GM13976 (cell line): Measurements from ENCODE around the gene GPR153.
"Not testable (repeated sequence)": the region's sequence is repeated elsewhere in the genome, so short reads cannot be mapped to it uniquely, and the experiment has no call there.

Source experiments
- DNase-seq: peaks from one replicate; pipeline ENCODE4 v3.0.0; 2012; ENCODE audit warnings: low spot score
- CTCF ChIP-seq: IDR thresholded peaks from 2 replicates; pipeline ENCODE4 v1.5.1; 2012; ENCODE audit warnings: borderline replicate concordance, mild to moderate bottlenecking; ENCODE audit not compliant: insufficient read depth; ENCODE audit errors: extremely low read depth, missing control alignments, control extremely low read depth
- in situ Hi-C: fragments of 300-500 bp; cut with MboI; formaldehyde crosslinking; loops from one replicate; pipeline ENCODE4 v1.12.0; 2022; ENCODE audit warnings: low sequenced_read_pairs, mixed read lengths, inconsistent platforms; ENCODE audit not compliant: unreplicated experiment

Gene GPR153

GRCh38 chr1:6223617-6224016 is 37.3 kb downstream of the GPR153 start:
- DNase-seq = no peak
- in situ Hi-C loops = no loop called here
- TF ChIP-seq CTCF = no peak

GRCh38 chr1:6222636-6223035 is 38.3 kb downstream of the GPR153 start:
- DNase-seq = no peak
- TF ChIP-seq CTCF = no peak
- in situ Hi-C loops = no loop called here

- in situ Hi-C loops = no loop called here
- TF ChIP-seq CTCF = no peak
- DNase-seq = no peak
Measured at GRCh38 chr1:6221210-6221784, 39.6 kb downstream of the GPR153 start.

GRCh38 chr1:6220236-6220635 is 40.7 kb downstream of the GPR153 start:
- DNase-seq = no peak
- in situ Hi-C loops = no loop called here
- TF ChIP-seq CTCF = no peak

GRCh38 chr1:6219641-6220040 is 41.3 kb downstream of the GPR153 start:
- in situ Hi-C loops, DNase-seq: not testable (repeated sequence)

- TF ChIP-seq CTCF = no peak
- no peak for DNase-seq
- in situ Hi-C loops = no loop called here
Measured at GRCh38 chr1:6218375-6219164, 42.3 kb downstream of the GPR153 start.

- no peak for TF ChIP-seq CTCF
- peak; percentile 68 for DNase-seq
- in situ Hi-C loops = no loop called here
Measured at GRCh38 chr1:6212193-6212959, 48.5 kb downstream of the GPR153 start.
